Fibroblast of mammary gland (primary cell): ENCODE results near the gene SNX13.
A peak's percentile ranks its signal among the peaks of the same experiment; 100 is the strongest.

ENCODE experiments used
- DNase-seq: peaks from one replicate; pipeline ENCODE4 v3.0.0-alpha.2; 2010; ENCODE audit warnings: low read depth
- H3K4me3 ChIP-seq: 2 replicates; pipeline ENCODE4 v1.5.1; 2011; ENCODE audit warnings: low read depth, mild to moderate bottlenecking, low read length, moderate library complexity; ENCODE audit not compliant: control insufficient read depth
- TF ChIP-seq, protein P1 (sequence below): conservative IDR thresholded peaks from 2 replicates; pipeline ENCODE4 v1.5.1; 2011; ENCODE audit warnings: low read depth, low read length, inconsistent platforms; ENCODE audit not compliant: control insufficient read depth, insufficient read depth

SNX13 gene

DNA sequence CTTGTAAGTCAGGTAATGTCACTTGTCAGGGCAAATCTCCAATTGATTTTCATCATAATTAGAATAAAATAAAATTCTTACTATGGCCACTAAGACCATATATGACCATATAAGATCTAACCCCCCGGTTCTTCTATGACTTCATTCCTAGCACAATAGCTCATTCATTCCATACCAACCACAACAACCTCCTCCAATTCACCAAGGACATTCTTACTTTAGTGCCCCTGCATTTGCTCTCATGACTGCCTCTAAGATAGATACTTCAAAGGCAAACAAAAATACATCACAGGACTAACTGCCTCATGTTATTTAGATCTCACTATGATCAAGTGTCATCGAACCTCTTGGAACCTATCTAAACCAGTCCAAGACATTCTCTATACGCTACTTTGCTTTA, 90.8 kb downstream of the SNX13 start:
- DNase-seq, result peak; percentile 12
- no peak overlapping the region for H3K4me3 ChIP-seq
- TF ChIP-seq, protein P1, sequence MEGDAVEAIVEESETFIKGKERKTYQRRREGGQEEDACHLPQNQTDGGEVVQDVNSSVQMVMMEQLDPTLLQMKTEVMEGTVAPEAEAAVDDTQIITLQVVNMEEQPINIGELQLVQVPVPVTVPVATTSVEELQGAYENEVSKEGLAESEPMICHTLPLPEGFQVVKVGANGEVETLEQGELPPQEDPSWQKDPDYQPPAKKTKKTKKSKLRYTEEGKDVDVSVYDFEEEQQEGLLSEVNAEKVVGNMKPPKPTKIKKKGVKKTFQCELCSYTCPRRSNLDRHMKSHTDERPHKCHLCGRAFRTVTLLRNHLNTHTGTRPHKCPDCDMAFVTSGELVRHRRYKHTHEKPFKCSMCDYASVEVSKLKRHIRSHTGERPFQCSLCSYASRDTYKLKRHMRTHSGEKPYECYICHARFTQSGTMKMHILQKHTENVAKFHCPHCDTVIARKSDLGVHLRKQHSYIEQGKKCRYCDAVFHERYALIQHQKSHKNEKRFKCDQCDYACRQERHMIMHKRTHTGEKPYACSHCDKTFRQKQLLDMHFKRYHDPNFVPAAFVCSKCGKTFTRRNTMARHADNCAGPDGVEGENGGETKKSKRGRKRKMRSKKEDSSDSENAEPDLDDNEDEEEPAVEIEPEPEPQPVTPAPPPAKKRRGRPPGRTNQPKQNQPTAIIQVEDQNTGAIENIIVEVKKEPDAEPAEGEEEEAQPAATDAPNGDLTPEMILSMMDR, result no peak

DNA sequence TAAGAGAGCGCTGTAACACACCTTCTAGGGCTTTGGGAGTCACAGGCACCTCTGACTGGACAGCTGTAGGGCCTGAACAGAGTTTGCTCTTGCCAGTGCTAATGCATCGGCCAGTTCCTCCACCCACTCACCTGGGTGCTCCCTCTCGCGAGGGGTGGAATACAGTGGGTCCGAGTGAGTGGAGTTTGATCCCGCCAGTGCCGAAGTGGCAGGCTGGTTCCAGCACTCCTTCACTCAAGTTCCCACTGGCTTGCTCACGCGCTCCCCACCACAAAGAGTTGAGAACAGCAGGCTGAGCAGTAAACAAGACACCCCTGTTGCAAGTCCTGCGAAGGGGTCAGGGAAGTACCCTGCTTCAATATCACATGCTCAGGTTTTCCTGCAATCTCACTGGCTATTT, 91.8 kb downstream of the SNX13 start:
- TF ChIP-seq, protein P1, result no peak
- DNase-seq, result no peak
- H3K4me3 ChIP-seq, result no peak overlapping the region

DNA sequence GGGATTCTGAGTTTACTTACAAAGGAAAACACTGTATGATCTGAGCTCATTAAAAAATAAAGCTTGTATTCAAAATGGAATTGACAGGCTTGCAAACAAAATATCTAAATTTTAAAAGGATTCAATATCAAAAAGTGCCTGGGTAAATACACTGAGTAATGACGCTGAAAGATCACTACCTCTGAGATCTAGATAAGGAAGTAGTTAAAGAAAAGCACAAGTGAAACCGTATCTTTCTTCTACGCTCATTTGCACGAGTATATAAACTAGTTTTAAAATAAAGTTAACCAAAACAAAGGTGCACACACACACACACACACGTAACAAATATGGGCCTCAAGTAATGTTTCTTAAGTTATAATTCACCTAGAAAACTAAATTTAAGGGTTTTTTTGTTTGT, 93.4 kb downstream of the SNX13 start:
- H3K4me3 ChIP-seq, result no peak overlapping the region
- TF ChIP-seq, protein P1, result no peak
- DNase-seq, result no peak

DNA sequence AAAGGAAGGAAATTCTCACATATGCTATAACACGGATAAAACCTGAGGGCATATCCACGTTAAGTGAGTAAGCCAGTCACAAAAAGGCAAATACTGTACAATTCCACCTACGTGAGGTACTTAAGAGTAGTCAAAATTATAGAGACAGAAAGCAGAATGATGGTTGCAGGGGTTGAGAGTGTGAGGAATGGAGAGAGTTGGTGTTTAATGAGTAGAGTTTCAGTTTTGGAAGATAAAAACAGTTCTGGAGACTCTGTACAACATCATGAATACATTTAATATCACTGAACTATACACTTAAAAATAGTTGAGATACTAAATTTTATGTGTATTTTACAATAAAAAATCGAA, 95.1 kb downstream of the SNX13 start:
- no peak for DNase-seq
- no peak overlapping the region for H3K4me3 ChIP-seq
- TF ChIP-seq, protein P1, result no peak

DNA sequence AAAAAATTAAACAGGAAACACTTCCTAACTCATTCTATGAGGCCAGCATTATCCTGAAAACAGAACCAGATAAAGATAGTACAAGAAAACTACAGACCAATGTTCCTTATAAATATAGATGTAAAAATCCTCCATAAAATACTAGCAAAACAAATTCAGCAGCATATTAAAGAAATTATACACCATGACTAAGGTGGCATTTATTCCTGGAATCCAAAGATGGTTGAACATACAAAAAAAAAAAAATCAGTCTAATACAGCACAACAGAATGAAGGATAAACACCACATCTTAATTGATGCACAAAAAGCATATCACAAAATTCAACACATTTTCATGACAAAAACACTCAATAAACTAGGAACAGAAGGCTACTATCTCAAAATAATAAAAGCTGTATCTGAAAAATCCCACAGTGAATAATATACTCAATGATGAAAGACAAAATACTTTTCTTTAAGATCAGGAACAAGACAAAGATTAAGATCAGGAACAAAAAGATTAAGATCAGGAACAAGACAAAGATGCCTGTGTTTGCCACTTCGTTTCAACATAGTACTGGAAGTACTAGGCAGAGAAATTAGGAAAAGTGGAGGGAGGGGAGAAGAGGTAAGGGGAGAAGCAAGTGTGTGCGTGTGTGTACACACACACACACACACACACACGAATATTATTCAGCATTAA, 95.6 kb downstream of the SNX13 start:
- no peak overlapping the region for H3K4me3 ChIP-seq
- TF ChIP-seq, protein P1, result no peak
- no peak for DNase-seq

DNA sequence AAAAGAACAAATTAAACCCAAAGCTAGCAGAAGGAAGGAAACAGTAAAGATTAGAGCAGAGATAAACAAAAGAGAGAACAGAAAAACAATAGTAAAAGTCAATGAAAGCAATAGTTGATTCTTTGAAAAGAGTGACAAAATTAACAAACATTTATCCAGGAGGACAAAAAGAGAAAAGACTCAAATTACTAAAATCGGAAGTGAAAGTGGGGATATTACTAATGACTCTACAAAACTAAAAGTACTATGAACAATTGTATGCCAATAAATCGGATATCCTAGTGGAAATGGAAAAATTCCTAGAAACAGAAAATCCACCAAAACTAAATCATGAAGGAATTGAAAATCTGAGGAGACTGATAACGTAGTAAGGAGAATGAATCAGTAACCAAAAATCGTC, 96.3 kb downstream of the SNX13 start:
- H3K4me3 ChIP-seq, result no peak overlapping the region
- TF ChIP-seq, protein P1, result no peak
- no peak for DNase-seq

DNA sequence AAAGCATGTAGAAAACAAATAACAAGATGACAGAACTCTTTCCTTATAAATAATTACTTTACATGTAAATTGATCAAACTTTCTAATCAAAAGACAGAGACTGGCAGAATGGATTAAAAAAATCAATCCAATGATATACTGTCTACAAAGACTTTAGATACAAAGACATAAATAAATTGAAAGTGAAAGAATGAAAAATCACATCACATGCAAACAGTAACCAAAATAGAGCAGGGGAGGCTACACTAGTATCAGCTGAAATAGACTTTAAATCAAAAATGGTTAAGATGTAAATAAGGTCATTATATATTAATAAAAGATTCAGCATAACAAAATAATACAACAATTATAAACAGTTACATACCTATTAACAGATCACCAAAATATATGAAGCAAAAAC, 97.3 kb downstream of the SNX13 start:
- no peak overlapping the region for H3K4me3 ChIP-seq
- DNase-seq, result no peak
- TF ChIP-seq, protein P1, result no peak
